Naive thymus-derived CD8-positive, alpha-beta T cell (primary cell): Measurements from ENCODE around the gene MON1B. TPM values are rescaled to one million over a fixed set of nuclear protein-coding genes. Genes with fewer than 3 reads are reported as not detected.
"Not testable (repeated sequence)": the region's sequence is repeated elsewhere in the genome, so short reads cannot be mapped to it uniquely, and the experiment has no call there.

Source experiments
- ATAC-seq, 2 donors: fragments of 150-1000 bp; cut with Tn5 transposase in 1 of 2; sonication (Bioruptor Pico), chemical (Tn5 transposase) in 1 of 2; 1 replicate in 1 of 2; 2 replicates in 1 of 2; pipeline ENCODE4 v1.10.0; 2021; ENCODE audit warnings: mild to moderate bottlenecking in 2 of 2, moderate library complexity in 2 of 2
- POLR2A ChIA-PET: fragments of 350-600 bp; sonication (Branson Sonifier 250); formaldehyde crosslinking; loops from one replicate; lab custom pipeline; 2021; ENCODE audit warnings: antibody characterized with exemption; lab: Charles Lee
- DNase-seq, 10 donors: peaks; one replicate each; pipeline versions ENCODE4 v3.0.0 to v3.0.0-alpha.2; 2020 to 2022
- H3K27ac Mint-ChIP-seq, 10 donors: one replicate each; pipeline ENCODE4 v1.8.0; 2020 to 2022; ENCODE audit warnings: mild to moderate bottlenecking in 10 of 10, mixed read lengths in 10 of 10, moderate library complexity in 4 of 10, inconsistent platforms in 1 of 10
- H3K27me3 Mint-ChIP-seq, 5 donors: one replicate each; pipeline ENCODE4 v1.8.0; 2021 to 2022; ENCODE audit warnings: mixed read lengths in 5 of 5
- H3K36me3 Mint-ChIP-seq, 3 donors: one replicate each; pipeline ENCODE4 v1.8.0; 2020 to 2022; ENCODE audit warnings: mixed read lengths in 3 of 3, mild to moderate bottlenecking in 2 of 3, inconsistent platforms in 1 of 3
- H3K4me1 Mint-ChIP-seq, 4 donors: one replicate each; pipeline ENCODE4 v1.8.0; 2021 to 2022; ENCODE audit warnings: mixed read lengths in 4 of 4
- H3K4me3 Mint-ChIP-seq, 10 donors: one replicate each; pipeline ENCODE4 v1.8.0; 2020 to 2022; ENCODE audit warnings: mild to moderate bottlenecking in 10 of 10, mixed read lengths in 10 of 10, moderate library complexity in 6 of 10, inconsistent platforms in 1 of 10
- H3K9me3 Mint-ChIP-seq, 9 donors: one replicate each; pipeline ENCODE4 v1.8.0; 2020 to 2022; ENCODE audit warnings: mixed read lengths in 9 of 9, mild to moderate bottlenecking in 3 of 9, inconsistent platforms in 1 of 9, moderate library complexity in 1 of 9
- polyA plus RNA-seq, 3 donors: library from polyadenylated mRNA; unstranded; fragments of 300-500 nt; fragmentation: Illumina TruSeq; gene quantifications; one replicate each; pipeline ENCODE4 v1.2.3, GENCODE V29; 2021
- total RNA-seq, 8 experiments: library from RNA in 2 of 8; stranded (reverse) in 2 of 8; gene quantifications; one replicate each; pipeline ENCODE4 v1.2.3 and lab custom pipeline; 2021 to 2026

The MON1B gene
- 10 to 100 TPM; 66.2 to 76.9 TPM for total RNA-seq
- 10 to 100 TPM; 29.0 to 40.7 (median 33.0) TPM for polyA plus RNA-seq
- 31.0 to 93.5 (median 68.6) reads per million in 6 experiments for total RNA-seq (lab: John Stamatoyannopoulos, UW)

DNA sequence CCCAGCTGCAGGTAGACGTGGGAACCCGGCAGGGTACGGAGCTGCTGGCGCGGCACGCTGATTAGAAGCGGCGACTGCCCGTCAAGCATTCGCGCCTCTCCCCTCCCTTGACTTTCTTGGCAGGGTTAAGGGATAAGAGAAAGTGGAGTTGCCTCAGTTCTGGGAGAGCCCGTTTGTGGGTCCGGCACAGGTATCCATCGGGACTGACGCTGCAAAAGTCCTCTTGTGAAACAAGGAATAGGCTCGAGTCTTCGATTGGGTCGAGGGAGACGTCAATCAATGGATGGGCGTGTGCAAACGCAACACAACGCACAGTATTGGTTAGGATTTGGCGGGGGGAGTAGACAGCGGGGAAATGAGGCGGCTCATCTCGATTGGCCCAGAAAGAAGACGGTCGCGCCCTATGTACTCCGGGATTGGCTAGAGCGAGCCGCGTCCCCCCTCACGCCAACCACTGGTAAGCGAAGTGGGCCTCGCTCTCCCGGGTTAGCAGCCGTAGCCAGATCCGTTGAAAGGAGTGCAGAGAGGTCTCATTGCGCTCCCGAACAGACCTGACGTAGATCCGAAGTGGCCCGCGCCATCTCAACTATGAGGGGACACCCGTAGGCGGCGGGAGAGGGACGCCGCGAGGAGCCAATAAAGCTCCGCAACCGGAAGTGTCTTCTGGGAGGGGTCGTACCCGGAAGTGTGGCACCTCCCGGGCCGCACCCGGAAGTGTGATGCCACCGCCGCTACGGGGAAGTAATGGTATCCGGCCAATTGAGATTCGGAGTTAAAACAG, at the start of gene MON1B:
MON1B (plus strand) TSS at position 713 of the 781 bp plus-strand sequence. CDS start 296 bp downstream, outside the sequence.
- peak; percentile 91 to 95 for ATAC-seq
- peak; percentile 84 to 98 (median 96) for DNase-seq
- Mint-ChIP-seq H3K4me3 (peak within 1 kb of the TSS; percentile 94 to 99 (median 98)), H3K27ac (peak within 1 kb of the TSS; percentile 99 to 100 (median 99)), H3K9me3 (no peaks in the 10 kb centered on the region), H3K36me3 (peaks cover 0 to 16% (median 7%) of the 10 kb centered on the region in 3 donors), H3K4me1 (peaks cover 37 to 55% (median 48%) of the 10 kb centered on the region in 4 donors), H3K27me3 (peaks cover 0 to 5% (median 0%) of the 10 kb centered on the region in 5 donors)
- POLR2A ChIA-PET, result interaction anchor here (0.6 to 2.1 kb wide), 7 partner anchors 12 to 1724 kb away, joined by 3 to 16 read pairs (median 4); partner anchors contain the start of genes KARS1, TERF2IP and WWOX

DNA sequence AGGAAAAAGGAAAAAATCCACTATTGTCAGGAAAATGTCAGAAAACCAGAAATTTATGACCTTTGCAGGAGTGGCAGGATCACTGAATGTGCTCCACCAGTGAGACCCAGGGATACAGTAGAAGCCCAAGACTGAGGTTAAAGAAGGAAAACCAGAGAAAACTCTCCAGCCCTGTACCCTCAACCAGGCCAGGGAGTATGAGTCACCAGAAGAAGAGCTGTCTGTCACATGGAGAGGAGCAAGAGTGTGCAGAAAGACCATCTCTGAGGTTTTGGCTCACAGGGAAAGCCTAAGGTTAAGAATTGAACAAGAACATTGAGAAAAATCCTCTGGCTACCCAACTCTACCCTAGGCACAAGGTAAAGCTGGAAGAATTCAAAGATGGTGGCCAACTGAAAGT, 47.6 kb upstream of the MON1B start:
- Mint-ChIP-seq H3K9me3 (peaks cover 0 to 16% (median 11%) of the 10 kb centered on the region in 9 donors), H3K27ac (no peak overlapping the region), H3K4me1 (no peaks in the 10 kb centered on the region), H3K27me3 (peaks cover 0 to 12% (median 7%) of the 10 kb centered on the region in 5 donors), H3K36me3 (peaks cover 0 to 7% (median 1%) of the 10 kb centered on the region in 3 donors), H3K4me3 (no peak overlapping the region)
- no peak for DNase-seq
- POLR2A ChIA-PET, result no interaction called here
- ATAC-seq, result no peak

DNA sequence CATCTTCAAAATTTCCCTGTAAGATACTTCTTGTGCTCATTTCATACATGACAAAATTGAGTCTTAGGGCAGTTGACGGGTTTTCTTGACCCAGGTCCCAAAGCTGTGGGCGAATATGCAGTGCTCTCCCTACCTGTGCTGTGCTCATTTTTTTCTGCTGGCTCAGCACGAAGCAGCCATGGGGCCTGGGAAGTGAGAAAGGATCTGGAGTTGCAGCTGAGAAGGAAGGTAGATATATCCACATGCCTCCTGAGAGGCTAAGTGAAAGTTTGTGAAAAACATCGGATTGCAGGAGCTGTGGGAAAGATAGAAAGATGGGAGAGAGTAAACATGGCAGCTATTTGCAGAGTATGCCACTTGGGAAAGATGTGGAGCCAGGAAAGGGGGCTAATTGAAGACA, 42.9 kb upstream of the MON1B start:
- DNase-seq (no peak), ATAC-seq (no peak)
- no peak overlapping the region for H3K27ac Mint-ChIP-seq
- H3K27me3 Mint-ChIP-seq, result peaks cover 10 to 28% (median 19%) of the 10 kb centered on the region in 5 donors
- H3K4me1 Mint-ChIP-seq, result no peaks in the 10 kb centered on the region
- POLR2A ChIA-PET, result no interaction called here
- no peak overlapping the region for H3K4me3 Mint-ChIP-seq
- peaks cover 0 to 16% (median 11%) of the 10 kb centered on the region in 9 donors for H3K9me3 Mint-ChIP-seq
- peaks cover 0 to 7% (median 1%) of the 10 kb centered on the region in 3 donors for H3K36me3 Mint-ChIP-seq

DNA sequence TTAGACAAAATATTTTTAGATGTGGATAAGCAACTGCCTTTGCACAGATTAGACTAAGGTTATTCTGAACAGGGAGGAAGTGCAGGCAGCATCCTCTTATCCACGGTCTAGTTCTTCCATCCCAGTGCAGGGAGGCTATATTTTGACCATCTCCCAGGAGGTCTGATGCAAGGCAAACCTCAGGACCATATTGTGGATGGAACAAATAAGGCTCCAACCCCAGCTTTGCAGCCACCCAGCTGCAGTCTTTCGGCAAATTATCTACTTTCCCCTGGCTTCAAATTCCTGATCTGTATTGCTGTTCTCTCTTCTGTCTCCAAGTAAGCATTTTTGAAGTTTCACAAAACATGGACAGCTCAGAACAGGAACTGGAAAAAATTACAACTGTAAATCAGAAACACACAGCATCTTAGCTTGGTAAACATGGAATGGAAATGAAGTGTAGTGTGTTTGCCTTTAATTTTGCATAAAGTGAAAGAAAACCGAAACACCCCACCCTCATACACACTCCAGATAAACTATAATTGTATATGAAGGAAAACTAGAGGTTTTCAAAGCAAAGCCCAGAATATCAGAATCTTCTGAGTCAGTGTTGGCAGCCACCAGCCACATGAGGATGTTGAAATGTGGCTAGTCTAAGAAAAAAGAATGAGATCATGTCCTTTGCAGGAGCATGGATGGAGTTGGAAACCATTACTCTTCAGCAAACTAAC, 33.5 kb upstream of the MON1B start:
- no peaks in the 10 kb centered on the region for H3K9me3 Mint-ChIP-seq
- no peak for DNase-seq
- no peak for ATAC-seq
- no peak overlapping the region for H3K27ac Mint-ChIP-seq
- no peak overlapping the region for H3K4me3 Mint-ChIP-seq
- no peaks in the 10 kb centered on the region for H3K36me3 Mint-ChIP-seq
- H3K27me3 Mint-ChIP-seq, result peaks cover 17 to 62% (median 33%) of the 10 kb centered on the region in 5 donors
- POLR2A ChIA-PET, result no interaction called here
- H3K4me1 Mint-ChIP-seq, result no peaks in the 10 kb centered on the region

DNA sequence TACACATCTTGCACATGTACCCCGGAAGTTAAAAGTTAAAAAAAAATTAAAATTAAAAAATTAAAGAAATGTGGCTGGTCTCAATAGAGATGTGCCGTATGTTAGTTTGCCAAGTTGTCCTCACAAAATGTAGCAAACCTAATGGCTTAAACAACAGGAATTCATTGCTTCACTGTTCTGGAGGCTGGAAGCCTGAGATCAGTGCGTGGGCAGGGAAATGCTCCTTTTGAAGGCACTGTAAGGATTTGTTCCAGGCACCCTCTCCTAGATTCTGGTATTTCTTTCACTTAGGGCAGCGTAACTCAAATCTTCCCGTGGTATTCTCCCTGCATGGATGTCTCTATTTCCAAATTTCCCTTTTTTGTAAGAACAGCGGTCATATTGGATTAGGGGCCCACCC, 32.7 kb upstream of the MON1B start:
- POLR2A ChIA-PET, result no interaction called here
- Mint-ChIP-seq H3K9me3 (no peaks in the 10 kb centered on the region), H3K36me3 (no peaks in the 10 kb centered on the region)

DNA sequence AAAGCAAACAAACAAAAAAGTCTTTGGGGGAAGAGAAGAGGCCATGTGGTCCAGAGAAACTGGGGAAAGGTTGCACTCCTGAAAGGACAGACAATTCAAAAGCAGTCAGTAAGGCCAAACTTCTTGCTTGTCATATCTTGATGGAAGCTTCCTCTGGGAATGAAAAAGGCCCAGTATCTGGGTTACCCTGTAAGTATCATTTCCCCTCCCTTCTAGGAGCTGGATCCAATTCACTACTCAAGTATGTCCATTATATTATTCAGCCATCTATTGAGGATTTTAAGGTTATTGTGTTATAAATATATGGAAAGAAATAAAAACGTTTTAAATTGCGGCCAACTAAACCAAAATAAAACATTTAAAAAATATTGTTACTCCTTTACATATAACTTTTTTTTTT, 26.0 kb upstream of the MON1B start:
- peaks cover 22 to 67% (median 24%) of the 10 kb centered on the region in 5 donors for H3K27me3 Mint-ChIP-seq
- H3K4me3 Mint-ChIP-seq, result no peak overlapping the region
- no peak overlapping the region for H3K27ac Mint-ChIP-seq
- POLR2A ChIA-PET, result no interaction called here
- H3K36me3 Mint-ChIP-seq, result no peaks in the 10 kb centered on the region
- H3K4me1 Mint-ChIP-seq, result no peaks in the 10 kb centered on the region
- DNase-seq (no peak), ATAC-seq (no peak)
- no peaks in the 10 kb centered on the region for H3K9me3 Mint-ChIP-seq

More for the DNA sequence above, 32.7 kb upstream of the MON1B start:
- Mint-ChIP-seq H3K4me3 (no peak overlapping the region), H3K4me1 (no peaks in the 10 kb centered on the region), H3K27ac (no peak overlapping the region), H3K27me3 (peaks cover 19 to 62% (median 36%) of the 10 kb centered on the region in 5 donors)
- DNase-seq, result no peak
- no peak for ATAC-seq

DNA sequence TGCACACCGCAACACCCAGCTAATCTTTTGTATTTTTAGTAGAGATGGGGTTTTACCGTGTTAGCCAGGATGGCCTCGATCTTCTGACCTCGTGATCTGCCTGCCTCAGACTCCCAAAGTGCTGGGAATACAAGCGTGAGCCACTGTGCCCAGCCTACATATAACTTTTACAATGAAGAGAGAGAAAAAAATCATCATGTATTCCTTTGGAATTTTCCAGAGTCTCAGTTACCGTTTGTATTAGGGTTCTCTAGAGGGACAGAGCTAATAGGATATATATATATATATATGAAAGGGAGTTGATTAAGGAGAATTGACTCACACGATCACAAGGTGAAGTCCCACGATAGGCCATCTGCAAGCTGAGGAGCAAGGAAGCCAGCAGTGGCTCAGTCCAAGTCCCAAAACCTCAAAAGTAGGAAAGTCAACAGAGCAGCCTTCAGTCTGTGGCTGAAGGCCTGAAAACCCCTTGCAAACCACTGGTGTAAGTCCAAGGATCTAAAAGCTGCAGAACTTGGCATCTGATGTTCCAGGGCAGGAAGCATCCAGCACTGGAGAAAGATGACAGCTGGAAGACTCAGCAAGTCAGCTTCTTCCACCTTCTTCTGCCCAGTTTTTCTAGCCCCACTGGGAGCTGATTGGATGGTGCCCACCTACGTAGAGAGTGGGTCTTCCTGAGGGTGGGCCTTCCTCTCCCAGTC, 25.3 kb upstream of the MON1B start:
- H3K4me1 Mint-ChIP-seq, DNase-seq, POLR2A ChIA-PET, H3K9me3 Mint-ChIP-seq, H3K4me3 Mint-ChIP-seq, H3K36me3 Mint-ChIP-seq, ATAC-seq, H3K27ac Mint-ChIP-seq: not testable (repeated sequence)
- H3K27me3 Mint-ChIP-seq, result peaks cover 23 to 67% (median 26%) of the 10 kb centered on the region in 5 donors

DNA sequence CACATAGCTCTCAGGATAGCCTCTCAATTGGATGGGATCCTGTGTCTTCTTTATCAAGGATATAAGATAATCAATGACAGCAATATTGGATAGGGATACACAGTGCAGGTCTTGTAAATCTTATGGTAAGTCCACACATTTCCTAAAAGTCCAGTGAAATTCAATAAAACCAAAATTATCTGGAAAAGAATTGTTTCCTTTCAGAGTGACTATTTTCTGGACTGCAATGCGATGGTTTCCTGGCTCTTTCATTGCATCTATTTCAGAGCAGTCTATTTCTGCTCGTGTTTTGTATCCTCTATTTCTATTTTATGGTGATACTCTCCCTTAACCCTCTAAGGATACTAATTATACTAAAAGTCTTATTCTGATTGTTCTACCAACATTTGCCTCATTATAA, 24.3 kb upstream of the MON1B start:
- POLR2A ChIA-PET, result no interaction called here
- Mint-ChIP-seq H3K4me3 (no peak overlapping the region), H3K4me1 (no peaks in the 10 kb centered on the region), H3K27me3 (peaks cover 24 to 69% (median 30%) of the 10 kb centered on the region in 5 donors), H3K9me3 (no peaks in the 10 kb centered on the region), H3K36me3 (no peaks in the 10 kb centered on the region), H3K27ac (no peak overlapping the region)
- no peak for DNase-seq
- ATAC-seq, result no peak

DNA sequence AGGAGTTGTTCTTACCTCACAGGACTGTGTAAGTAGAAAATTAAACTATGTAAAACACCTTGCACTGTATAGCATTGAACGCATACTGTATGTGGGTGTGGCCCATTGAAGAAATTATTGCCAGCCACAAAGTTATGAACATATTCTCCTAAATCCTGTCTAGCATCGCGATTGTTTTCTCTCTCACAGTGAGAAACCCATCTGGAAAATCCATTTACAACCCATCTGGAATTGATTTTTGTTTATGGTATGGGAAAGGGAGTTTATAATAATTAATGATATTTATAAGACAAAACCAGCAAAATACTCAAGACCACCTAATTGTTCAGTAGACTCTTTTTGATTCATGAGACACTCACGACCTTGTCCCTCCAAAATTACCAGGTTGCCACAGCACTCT, 22.1 kb upstream of the MON1B start:
- H3K4me3 Mint-ChIP-seq, result no peak overlapping the region
- ATAC-seq, result no peak
- POLR2A ChIA-PET, result no interaction called here
- H3K4me1 Mint-ChIP-seq, result no peaks in the 10 kb centered on the region
- H3K27ac Mint-ChIP-seq, result no peak overlapping the region
- no peak for DNase-seq
- no peaks in the 10 kb centered on the region for H3K9me3 Mint-ChIP-seq
- H3K36me3 Mint-ChIP-seq, result no peaks in the 10 kb centered on the region
- H3K27me3 Mint-ChIP-seq, result peaks cover 24 to 63% (median 28%) of the 10 kb centered on the region in 5 donors

DNA sequence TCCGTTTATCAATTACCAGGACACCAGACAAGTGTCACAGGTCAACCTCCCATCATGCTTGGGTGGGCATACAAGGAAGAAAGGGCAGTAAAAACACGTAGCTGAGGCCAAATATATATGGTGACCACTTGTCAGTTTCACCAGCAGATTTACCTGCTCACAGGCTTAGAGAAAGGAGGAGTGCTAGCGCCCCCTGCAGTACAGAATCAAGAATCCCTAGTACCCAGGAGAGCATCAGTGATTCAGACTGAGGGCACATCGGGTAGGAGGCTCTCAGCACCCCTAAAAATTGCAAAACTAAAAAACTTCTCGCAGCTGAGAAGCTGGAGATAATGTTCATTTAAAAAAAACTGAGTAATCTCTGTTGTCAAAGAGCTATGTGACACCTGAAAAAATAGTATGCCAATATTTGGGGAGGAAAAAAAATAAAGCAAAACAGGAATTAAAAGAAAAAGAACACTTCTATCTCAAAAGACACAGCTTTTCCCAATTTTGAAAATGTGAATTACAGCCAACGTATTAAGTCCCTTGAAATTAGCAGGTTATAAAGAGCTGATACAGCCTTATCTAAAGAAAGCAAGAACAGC, 21.2 kb upstream of the MON1B start:
- H3K27me3 Mint-ChIP-seq, result peaks cover 23 to 63% (median 33%) of the 10 kb centered on the region in 5 donors
- H3K4me1 Mint-ChIP-seq, result no peaks in the 10 kb centered on the region
- no peak overlapping the region for H3K27ac Mint-ChIP-seq
- H3K9me3 Mint-ChIP-seq, result no peaks in the 10 kb centered on the region
- POLR2A ChIA-PET, result no interaction called here
- no peaks in the 10 kb centered on the region for H3K36me3 Mint-ChIP-seq
- DNase-seq, result peak in 2 of 10 donors; percentile 12 to 24
- H3K4me3 Mint-ChIP-seq, result no peak overlapping the region
- ATAC-seq, result peak in 1 of 2 donors; percentile 57

DNA sequence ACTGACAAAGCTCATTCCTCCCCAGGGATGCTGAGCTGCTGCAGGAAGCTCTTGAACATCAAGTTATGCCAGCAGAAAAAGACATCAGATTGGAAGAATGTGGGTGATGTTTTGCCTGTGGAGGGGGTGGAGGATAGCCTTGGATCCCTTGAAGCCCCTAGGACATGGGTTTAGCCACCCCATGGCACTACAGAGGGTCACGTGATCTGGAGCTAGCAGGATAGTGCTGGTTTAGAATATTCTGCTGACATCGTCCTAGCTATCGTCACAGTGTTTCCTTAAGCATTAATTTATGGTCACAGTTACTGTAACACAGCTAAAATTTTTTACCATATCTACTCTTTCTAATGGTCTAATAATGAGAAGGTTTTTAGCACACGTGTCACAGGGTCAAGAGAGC, 20.2 kb upstream of the MON1B start:
- peaks cover 27 to 72% (median 37%) of the 10 kb centered on the region in 5 donors for H3K27me3 Mint-ChIP-seq
- no peak overlapping the region for H3K27ac Mint-ChIP-seq
- H3K9me3 Mint-ChIP-seq, result no peaks in the 10 kb centered on the region
- no peaks in the 10 kb centered on the region for H3K36me3 Mint-ChIP-seq
- no peaks in the 10 kb centered on the region for H3K4me1 Mint-ChIP-seq
- no peak for ATAC-seq
- no peak for DNase-seq
- POLR2A ChIA-PET, result no interaction called here
- H3K4me3 Mint-ChIP-seq, result no peak overlapping the region
